Measurements from ENCODE around the gene C1orf56. TPM values are rescaled to one million over a fixed set of nuclear protein-coding genes. Genes with fewer than 3 reads are reported as not detected.

The C1orf56 gene
- total and polyA plus RNA-seq, 11 donors: 6.3 to 14.2 (median 7.8) TPM

- no peak for ATAC-seq
- no peak within 1 kb of the TSS for H3K4me3 ChIP-seq
- peak within 1 kb of the TSS in 1 of 12 donors; percentile 49 for H3K27ac ChIP-seq
- no peak for DNase-seq
- H3K9me3 ChIP-seq: no peaks in the 10 kb centered on the region
- no peak for TF ChIP-seq POLR2A (IDR thresholded peaks at IDR 0.05)
- TF ChIP-seq CTCF (IDR thresholded peaks at IDR 0.05): no peak
- 50 to 70% (median 51%) methylated on average over 2 of the region's 2 CpGs for WGBS, 4 donors
- H3K36me3 ChIP-seq: peaks cover 0 to 41% (median 33%) of the 10 kb centered on the region in 9 donors
- peaks cover 0 to 18% (median 0%) of the 10 kb centered on the region in 12 donors for H3K4me1 ChIP-seq
- no peaks in the 10 kb centered on the region for H3K27me3 ChIP-seq
- intact Hi-C loops (cut with DNase I): no loop called here
These were observed 11.2 kb upstream of the C1orf56 start, which contains the start of gene BNIPL for GRCh38 chr1:151036356-151036755. Gene BNIPL (plus strand): TSS chr1:151036586. CDS start chr1:151036726, 140 bp downstream.

- 86 to 91% (median 90%) methylated on average over 6 of the region's 6 CpGs for WGBS, 4 donors
- DNase-seq (no peak), ATAC-seq (no peak)
- intact Hi-C loops (cut with DNase I): no loop called here
- TF ChIP-seq CTCF (IDR thresholded peaks at IDR 0.05) (no peak), POLR2A (IDR thresholded peaks at IDR 0.05) (no peak)
- no peak overlapping the region for H3K27ac ChIP-seq
- H3K4me1 ChIP-seq: peaks cover 0 to 18% (median 0%) of the 10 kb centered on the region in 12 donors
- H3K9me3 ChIP-seq: no peaks in the 10 kb centered on the region
- H3K4me3 ChIP-seq: no peak overlapping the region
- H3K27me3 ChIP-seq: no peaks in the 10 kb centered on the region
- H3K36me3 ChIP-seq: peaks cover 0 to 34% (median 27%) of the 10 kb centered on the region in 9 donors
These were observed 10.5 kb upstream of the C1orf56 start for GRCh38 chr1:151037032-151037431.

GRCh38 chr1:151039521-151039920 is 8.0 kb upstream of the C1orf56 start:
- Histone ChIP-seq H3K27me3 (no peaks in the 10 kb centered on the region), H3K36me3 (peaks cover 0 to 24% (median 8%) of the 10 kb centered on the region in 9 donors), H3K4me3 (no peak overlapping the region), H3K27ac (no peak overlapping the region), H3K4me1 (peaks cover 0 to 18% (median 0%) of the 10 kb centered on the region in 12 donors), H3K9me3 (no peaks in the 10 kb centered on the region)
- no peak for DNase-seq
- no peak for ATAC-seq
- TF ChIP-seq POLR2A (IDR thresholded peaks at IDR 0.05) (no peak), CTCF (IDR thresholded peaks at IDR 0.05) (no peak)
- intact Hi-C loops (cut with DNase I): no loop called here
- 46 to 64% (median 63%) methylated on average over 3 of the region's 3 CpGs for WGBS, 4 donors

GRCh38 chr1:151043163-151043562 is 4.4 kb upstream of the C1orf56 start:
- ATAC-seq (no peak), DNase-seq (no peak)
- H3K27me3 ChIP-seq: no peaks in the 10 kb centered on the region
- H3K4me1 ChIP-seq: peaks cover 0 to 14% (median 7%) of the 10 kb centered on the region in 12 donors
- H3K9me3 ChIP-seq: no peaks in the 10 kb centered on the region
- H3K27ac ChIP-seq: no peak overlapping the region
- TF ChIP-seq POLR2A (IDR thresholded peaks at IDR 0.05) (no peak), CTCF (IDR thresholded peaks at IDR 0.05) (no peak)
- intact Hi-C loops (cut with DNase I): no loop called here
- H3K4me3 ChIP-seq: no peak overlapping the region
- peaks cover 0 to 12% (median 0%) of the 10 kb centered on the region in 9 donors for H3K36me3 ChIP-seq
- WGBS, 4 donors: 81 to 100% (median 95%) methylated on average over 1 of the region's 1 CpG

Measured in heart left ventricle (tissue), 16 donors.